Endothelial cell of umbilical vein (primary cell): Measurements from ENCODE around the gene MCCC1. TPM values are rescaled to one million over a fixed set of nuclear protein-coding genes. Genes with fewer than 3 reads are reported as not detected.

Experiments used
- BruUV-seq: library from RNA; stranded (reverse); fragments of 400-500 nt; replicated peaks from 2 replicates; lab custom pipeline; 2021; lab: Mats Ljungman, UMichigan
- CTCF ChIA-PET: fragments of 300-600, 350-600 bp; sonication (Branson Sonifier 250); formaldehyde crosslinking; loops from one replicate; lab custom pipeline; 2021; ENCODE audit warnings: antibody characterized with exemption, inconsistent platforms; lab: Charles Lee
- POLR2A ChIA-PET: fragments of 300-600, 350-600 bp; sonication (Branson Sonifier 250); formaldehyde crosslinking; loops from one replicate; lab custom pipeline; 2021; ENCODE audit warnings: antibody characterized with exemption, inconsistent platforms; lab: Charles Lee
- DNase-seq: peaks from one replicate; pipeline ENCODE4 v3.0.0-alpha.2; 2011; ENCODE audit warnings: low read depth, low spot score
- FAIRE-seq: peaks from 2 replicates; lab custom pipeline; 2011; peaks lifted over from hg19 to GRCh38; lab: Jason Lieb, UNC
- H2AFZ ChIP-seq: 2 replicates; pipeline ENCODE4 v1.6.0; 2012; ENCODE audit warnings: low read depth, low read length, control low read depth, inconsistent platforms
- H3K27ac ChIP-seq: 2 replicates; pipeline ENCODE4 v1.5.1; 2011; ENCODE audit warnings: low read depth, mild to moderate bottlenecking, control low read depth, low read length, moderate library complexity; ENCODE audit not compliant: insufficient read depth
- H3K27me3 ChIP-seq, 2 experiments: 2 replicates each; pipeline versions ENCODE4 v1.6.0 to v1.6.1; 2011; ENCODE audit warnings: low read length in 2 of 2, mixed read lengths in 1 of 2; ENCODE audit not compliant: control insufficient read depth in 2 of 2, insufficient read depth in 2 of 2
- H3K36me3 ChIP-seq, 2 experiments: 2 replicates in 1 of 2; 3 replicates in 1 of 2; pipeline ENCODE4 v1.5.1; 2011; ENCODE audit warnings: low read length in 2 of 2, mild to moderate bottlenecking in 1 of 2, moderate library complexity in 1 of 2; ENCODE audit not compliant: control insufficient read depth in 2 of 2, insufficient read depth in 2 of 2; ENCODE audit errors: extremely low read depth in 1 of 2
- H3K4me1 ChIP-seq: 3 replicates; pipeline ENCODE4 v1.5.1; 2011; ENCODE audit warnings: mild to moderate bottlenecking, low read length; ENCODE audit not compliant: control insufficient read depth, insufficient read depth; ENCODE audit errors: extremely low read depth
- H3K4me2 ChIP-seq: 2 replicates; pipeline ENCODE4 v1.6.1; 2011; ENCODE audit warnings: low read length, control low read depth, mixed read lengths; ENCODE audit not compliant: insufficient read depth
- H3K4me3 ChIP-seq, 3 experiments: fragments of 200-600 bp in 1 of 3; sonication (generic), shearing (Covaris generic) in 1 of 3; replicated peaks in 1 of 3; 2 replicates each; pipeline ENCODE4 v1.5.1; 2011 to 2016; ENCODE audit warnings: control low read depth in 3 of 3, low read length in 3 of 3, mild to moderate bottlenecking in 2 of 3, inconsistent platforms in 1 of 3, low read depth in 1 of 3, moderate library complexity in 1 of 3; ENCODE audit not compliant: insufficient read depth in 1 of 3
- H3K79me2 ChIP-seq: 2 replicates; pipeline ENCODE4 v1.6.0; 2012; ENCODE audit warnings: low read length, inconsistent platforms; ENCODE audit not compliant: control insufficient read depth, insufficient read depth
- H3K9ac ChIP-seq: replicated peaks from 2 replicates; pipeline ENCODE3; 2011; ENCODE audit warnings: low read length, control low read depth; ENCODE audit not compliant: insufficient read depth; ENCODE audit errors: extremely low read depth
- H3K9me1 ChIP-seq: replicated peaks from 3 replicates; pipeline ENCODE4 v1.6.0; 2011; ENCODE audit warnings: mild to moderate bottlenecking, low read length; ENCODE audit not compliant: control insufficient read depth, insufficient read depth; ENCODE audit errors: extremely low read depth
- H3K9me3 ChIP-seq: replicated peaks from 2 replicates; pipeline ENCODE4 v1.5.1; 2012; ENCODE audit warnings: low read length, inconsistent platforms; ENCODE audit not compliant: control insufficient read depth, insufficient read depth
- H4K20me1 ChIP-seq: replicated peaks from 2 replicates; pipeline ENCODE3; 2011; ENCODE audit warnings: mild to moderate bottlenecking, low read length; ENCODE audit not compliant: control insufficient read depth, insufficient read depth; ENCODE audit errors: extremely low read depth
- EZH2 ChIP-seq: IDR thresholded peaks from 2 replicates; pipeline ENCODE4 v1.6.1; 2012; ENCODE audit warnings: borderline replicate concordance, low read depth, mild to moderate bottlenecking, moderate library complexity, low read length, inconsistent platforms; ENCODE audit not compliant: severe bottlenecking
- FOS ChIP-seq: IDR thresholded peaks from 2 replicates; pipeline ENCODE4 v1.6.1; 2011; ENCODE audit warnings: mild to moderate bottlenecking, low read length, moderate library complexity, borderline replicate concordance; ENCODE audit not compliant: insufficient read depth
- GATA2 ChIP-seq: IDR thresholded peaks from 2 replicates; pipeline ENCODE4 v1.7.0; 2011; ENCODE audit warnings: low read depth, mild to moderate bottlenecking, moderate library complexity, mixed read lengths, low read length; ENCODE audit not compliant: insufficient read length, insufficient read depth
- JUN ChIP-seq: IDR thresholded peaks from 2 replicates; pipeline ENCODE4 v1.6.1; 2011; ENCODE audit warnings: borderline replicate concordance, low read depth; ENCODE audit not compliant: insufficient read length, insufficient read depth
- MAX ChIP-seq: IDR thresholded peaks from 2 replicates; pipeline ENCODE4 v1.6.1; 2011; ENCODE audit not compliant: insufficient read depth, insufficient read length
- MYC ChIP-seq: IDR thresholded peaks from one replicate; pipeline ENCODE4 v1.6.1; 2011; ENCODE audit warnings: mild to moderate bottlenecking, low read depth, low read length
- POLR2A ChIP-seq: IDR thresholded peaks from 2 replicates; pipeline ENCODE4 v1.6.1; 2012; ENCODE audit warnings: low read depth, mild to moderate bottlenecking, control low read depth, low read length
- POLR2AphosphoS5 ChIP-seq: IDR thresholded peaks from 2 replicates; pipeline ENCODE4 v1.6.1; 2012; ENCODE audit warnings: low read depth, mild to moderate bottlenecking, control low read depth, low read length, moderate library complexity; ENCODE audit not compliant: insufficient read depth
- dilution Hi-C: fragments of 300-500 bp; cut with MboI; formaldehyde crosslinking; loops from one replicate; pipeline ENCODE4 v1.15.0; 2019; ENCODE audit warnings: low sequenced_read_pairs; ENCODE audit not compliant: extremely low pct_ligation_motif_present
- intact Hi-C: fragments of 100-400 bp; cut with micrococcal nuclease; formaldehyde crosslinking; loops from one replicate; pipeline ENCODE4 v1.10.0; 2022
- polyA plus RNA-seq, 4 experiments: library from polyadenylated mRNA; depleted of rRNA in 3 of 4; stranded (reverse) in 3 of 4; unstranded in 1 of 4; fragments of >200 nt; gene quantifications; 2 replicates each; pipeline versions ENCODE4 v1.2.1 to v1.2.3, GENCODE V29; 2011 to 2012; ENCODE audit warnings: missing spikeins in 1 of 4
- total RNA-seq: library from RNA; stranded (reverse); gene quantifications from 2 replicates; pipeline ENCODE4 v1.2.3, GENCODE V29; 2021
- TF ChIP-seq, protein P1 (sequence below), 2 donors: IDR thresholded peaks; 1 replicate in 1 of 2; 2 replicates in 1 of 2; pipeline ENCODE4 v1.5.1; 2011; ENCODE audit warnings: low read length in 2 of 2, mild to moderate bottlenecking in 2 of 2, moderate library complexity in 2 of 2, control low read depth in 1 of 2, inconsistent platforms in 1 of 2, low read depth in 1 of 2; ENCODE audit not compliant: insufficient read depth in 1 of 2; ENCODE audit errors: extremely low read depth in 1 of 2

MCCC1 gene
- total and polyA plus RNA-seq, 2 donors (not counting 3 experiments of a cell fraction or from before 2014, with no cell fraction given) = 9.2 to 19.7 TPM

- CTCF ChIA-PET = no interaction called here
- DNase-seq = no peak
- H4K20me1 ChIP-seq = no peaks in the 10 kb centered on the region
These were observed 1.1 kb upstream of the MCCC1 start for GRCh38 chr3:183100376-183100775.

More at GRCh38 chr3:183100376-183100775, 1.1 kb upstream of the MCCC1 start:
- TF ChIP-seq, protein P1, sequence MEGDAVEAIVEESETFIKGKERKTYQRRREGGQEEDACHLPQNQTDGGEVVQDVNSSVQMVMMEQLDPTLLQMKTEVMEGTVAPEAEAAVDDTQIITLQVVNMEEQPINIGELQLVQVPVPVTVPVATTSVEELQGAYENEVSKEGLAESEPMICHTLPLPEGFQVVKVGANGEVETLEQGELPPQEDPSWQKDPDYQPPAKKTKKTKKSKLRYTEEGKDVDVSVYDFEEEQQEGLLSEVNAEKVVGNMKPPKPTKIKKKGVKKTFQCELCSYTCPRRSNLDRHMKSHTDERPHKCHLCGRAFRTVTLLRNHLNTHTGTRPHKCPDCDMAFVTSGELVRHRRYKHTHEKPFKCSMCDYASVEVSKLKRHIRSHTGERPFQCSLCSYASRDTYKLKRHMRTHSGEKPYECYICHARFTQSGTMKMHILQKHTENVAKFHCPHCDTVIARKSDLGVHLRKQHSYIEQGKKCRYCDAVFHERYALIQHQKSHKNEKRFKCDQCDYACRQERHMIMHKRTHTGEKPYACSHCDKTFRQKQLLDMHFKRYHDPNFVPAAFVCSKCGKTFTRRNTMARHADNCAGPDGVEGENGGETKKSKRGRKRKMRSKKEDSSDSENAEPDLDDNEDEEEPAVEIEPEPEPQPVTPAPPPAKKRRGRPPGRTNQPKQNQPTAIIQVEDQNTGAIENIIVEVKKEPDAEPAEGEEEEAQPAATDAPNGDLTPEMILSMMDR (IDR thresholded peaks at IDR 0.05; ENCODE audit: extremely low read depth in 1 of 2, insufficient read depth in 1 of 2, low read depth in 1 of 2, low read length in 2 of 2) = no peak
- TF ChIP-seq POLR2A (no peak), MAX (no peak), GATA2 (no peak), JUN (no peak), FOS (no peak), POLR2AphosphoS5 (no peak), EZH2 (no peak), MYC (no peak)
- Histone ChIP-seq H3K4me2 (peak overlapping the region; percentile 76), H2AFZ (no peak overlapping the region), H3K27ac (no peak overlapping the region), H3K4me3 (no peak overlapping the region), H3K9me1 (no peaks in the 10 kb centered on the region), H3K9me3 (no peaks in the 10 kb centered on the region), H3K36me3 (no peaks in the 10 kb centered on the region), H3K4me1 (peaks cover 15% of the 10 kb centered on the region), H3K27me3 (no peaks in the 10 kb centered on the region), H3K9ac (no peak overlapping the region), H3K79me2 (peaks cover 5% of the 10 kb centered on the region)
- dilution Hi-C loops = no loop called here
- FAIRE-seq = peak; percentile 59
- intact Hi-C loops = no loop called here
- no TSS peak for BruUV-seq
- POLR2A ChIA-PET = no interaction called here
